Suprapubic skin (tissue), 4 donors: ENCODE data around the gene CCDC60.

Experiments
- EP300 ChIP-seq: sonication (generic); formaldehyde crosslinking; IDR thresholded peaks from one replicate; pipeline ENCODE4 v1.6.1; 2017; ENCODE audit warnings: antibody characterized with exemption
- POLR2A ChIP-seq, 2 donors: fragments of 450-650 bp; IDR thresholded peaks; one replicate each; pipeline ENCODE4 v1.6.1; 2017; ENCODE audit warnings: antibody characterized with exemption in 2 of 2, mild to moderate bottlenecking in 2 of 2, moderate library complexity in 2 of 2
- POLR2AphosphoS5 ChIP-seq, 3 donors: sonication (generic); formaldehyde crosslinking; IDR thresholded peaks; one replicate each; pipeline ENCODE4 v1.6.1; 2017; ENCODE audit warnings: antibody characterized with exemption in 3 of 3
- TF ChIP-seq, protein P1 (sequence below), 2 donors: fragments of 200-600 bp in 1 of 2; fragments of 450-650 bp in 1 of 2; sonication (generic) in 1 of 2; IDR thresholded peaks; one replicate each; pipeline ENCODE4 v1.5.1; 2016 to 2019; ENCODE audit warnings: antibody characterized with exemption in 2 of 2, mild to moderate bottlenecking in 1 of 2, moderate library complexity in 1 of 2

DNA sequence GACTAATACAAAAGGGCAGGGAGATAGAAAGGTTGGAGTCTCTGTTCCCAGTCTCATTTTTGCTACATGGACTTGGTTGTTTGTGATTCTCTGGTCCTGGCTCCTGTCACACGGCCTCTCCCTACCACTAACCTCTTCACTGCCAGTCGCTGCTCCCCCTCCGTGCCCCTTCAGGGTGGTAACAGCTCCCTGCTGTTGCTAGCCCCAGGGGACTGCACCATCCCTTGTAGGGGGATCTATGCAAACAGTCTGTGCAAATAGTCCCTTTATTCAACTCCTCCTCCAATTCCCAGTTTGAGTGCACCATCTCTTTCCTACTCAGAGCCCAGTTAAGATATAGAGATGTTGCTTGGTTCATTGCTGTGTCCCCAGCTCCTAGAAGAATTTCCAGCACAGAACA is 51.1 kb downstream of the CCDC60 start:
- no peak for TF ChIP-seq POLR2A (IDR thresholded peaks at IDR 0.05)
- no peak for TF ChIP-seq POLR2AphosphoS5 (IDR thresholded peaks at IDR 0.05)
- TF ChIP-seq, protein P1, sequence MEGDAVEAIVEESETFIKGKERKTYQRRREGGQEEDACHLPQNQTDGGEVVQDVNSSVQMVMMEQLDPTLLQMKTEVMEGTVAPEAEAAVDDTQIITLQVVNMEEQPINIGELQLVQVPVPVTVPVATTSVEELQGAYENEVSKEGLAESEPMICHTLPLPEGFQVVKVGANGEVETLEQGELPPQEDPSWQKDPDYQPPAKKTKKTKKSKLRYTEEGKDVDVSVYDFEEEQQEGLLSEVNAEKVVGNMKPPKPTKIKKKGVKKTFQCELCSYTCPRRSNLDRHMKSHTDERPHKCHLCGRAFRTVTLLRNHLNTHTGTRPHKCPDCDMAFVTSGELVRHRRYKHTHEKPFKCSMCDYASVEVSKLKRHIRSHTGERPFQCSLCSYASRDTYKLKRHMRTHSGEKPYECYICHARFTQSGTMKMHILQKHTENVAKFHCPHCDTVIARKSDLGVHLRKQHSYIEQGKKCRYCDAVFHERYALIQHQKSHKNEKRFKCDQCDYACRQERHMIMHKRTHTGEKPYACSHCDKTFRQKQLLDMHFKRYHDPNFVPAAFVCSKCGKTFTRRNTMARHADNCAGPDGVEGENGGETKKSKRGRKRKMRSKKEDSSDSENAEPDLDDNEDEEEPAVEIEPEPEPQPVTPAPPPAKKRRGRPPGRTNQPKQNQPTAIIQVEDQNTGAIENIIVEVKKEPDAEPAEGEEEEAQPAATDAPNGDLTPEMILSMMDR (IDR thresholded peaks at IDR 0.05): no peak
- no peak for TF ChIP-seq EP300
